Panc1 (cell line): ENCODE data around the gene CHTOP.
"Not testable (repeated sequence)": the region's sequence is repeated elsewhere in the genome, so short reads cannot be mapped to it uniquely, and the experiment has no call there.

Experiments
- CTCF ChIP-seq: fragments of 450-650 bp; IDR thresholded peaks from 2 replicates; pipeline ENCODE4 v1.5.1; 2017; ENCODE audit warnings: mild to moderate bottlenecking
- POLR2AphosphoS5 ChIP-seq: IDR thresholded peaks from 2 replicates; pipeline ENCODE4 v1.6.1; 2012; ENCODE audit warnings: mild to moderate bottlenecking, low read depth, low read length, moderate library complexity

- not testable (repeated sequence) for TF ChIP-seq POLR2AphosphoS5
- TF ChIP-seq CTCF, result peak; percentile 33; the same call in 1 of the 2 replicates
These were observed 37.9 kb downstream of the CHTOP start for GRCh38 chr1:153671628-153672353.
